Testis (tissue), 2 donors: ENCODE results near the gene DAPK3.

Source experiments
- CTCF ChIP-seq, 3 experiments: fragments of 450-650 bp in 2 of 3; fragments of 200-600 bp in 1 of 3; sonication (generic) in 1 of 3; IDR thresholded peaks; one replicate each; pipeline ENCODE4 v1.5.1; 2016 to 2019; ENCODE audit warnings: antibody characterized with exemption in 3 of 3, mild to moderate bottlenecking in 2 of 3, moderate library complexity in 1 of 3
- POLR2A ChIP-seq: fragments of 450-650 bp; IDR thresholded peaks from one replicate; pipeline ENCODE4 v1.6.1; 2017; ENCODE audit warnings: antibody characterized with exemption, mild to moderate bottlenecking, moderate library complexity

GRCh38 chr19:3945838-3946237 lies 25.1 kb downstream of the DAPK3 start:
- TF ChIP-seq CTCF (IDR thresholded peaks at IDR 0.05) (no peak), POLR2A (no peak)
